ENCODE data around the gene CNOT3. TPM values are rescaled to one million over a fixed set of nuclear protein-coding genes. Genes with fewer than 3 reads are reported as not detected.
"Not testable (repeated sequence)": the region's sequence is repeated elsewhere in the genome, so short reads cannot be mapped to it uniquely, and the experiment has no call there.

Gene CNOT3
- total and polyA plus RNA-seq, 2 donors = 11.6 to 35.8 TPM

DNA sequence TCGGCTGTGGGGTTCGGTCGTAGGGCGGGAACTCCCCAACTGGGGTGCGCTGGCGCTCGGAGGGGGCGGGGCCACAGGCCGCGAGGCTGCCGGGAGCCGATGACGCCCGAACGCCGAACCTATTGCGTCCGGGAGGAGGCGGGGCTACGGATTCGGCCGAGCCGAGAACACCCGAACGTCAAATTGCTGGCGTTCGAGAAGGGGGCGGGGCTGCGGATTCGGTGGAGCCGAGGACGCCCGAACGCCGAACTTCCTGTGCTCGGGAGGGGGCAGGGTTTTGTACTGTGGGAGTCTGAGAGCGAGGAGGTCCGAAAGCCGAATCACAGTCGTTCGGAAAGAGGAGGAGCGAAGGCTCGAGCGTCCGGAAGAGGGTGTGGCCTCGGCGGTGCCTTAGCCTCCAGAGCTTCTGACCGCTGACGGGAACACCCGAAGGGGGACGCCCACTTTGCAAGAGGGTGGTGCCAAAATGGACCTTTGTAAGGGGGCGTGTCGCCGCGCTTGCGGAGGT, 53.0 kb downstream of the CNOT3 start:
- Histone ChIP-seq H3K4me3 (ENCODE audit: low read depth, low read length) (peak overlapping the region; percentile 62), H3K4me1 (ENCODE audit: insufficient read depth) (no peaks in the 10 kb centered on the region), H3K27ac (ENCODE audit: low read depth) (peak overlapping the region; percentile 92), H3K36me3 (ENCODE audit: insufficient read depth) (no peaks in the 10 kb centered on the region)
- DNase-seq (ENCODE audit: extremely low spot score) = peak; percentile 100
- under 1% methylated on average over 56 of the region's 56 CpGs for WGBS

DNA sequence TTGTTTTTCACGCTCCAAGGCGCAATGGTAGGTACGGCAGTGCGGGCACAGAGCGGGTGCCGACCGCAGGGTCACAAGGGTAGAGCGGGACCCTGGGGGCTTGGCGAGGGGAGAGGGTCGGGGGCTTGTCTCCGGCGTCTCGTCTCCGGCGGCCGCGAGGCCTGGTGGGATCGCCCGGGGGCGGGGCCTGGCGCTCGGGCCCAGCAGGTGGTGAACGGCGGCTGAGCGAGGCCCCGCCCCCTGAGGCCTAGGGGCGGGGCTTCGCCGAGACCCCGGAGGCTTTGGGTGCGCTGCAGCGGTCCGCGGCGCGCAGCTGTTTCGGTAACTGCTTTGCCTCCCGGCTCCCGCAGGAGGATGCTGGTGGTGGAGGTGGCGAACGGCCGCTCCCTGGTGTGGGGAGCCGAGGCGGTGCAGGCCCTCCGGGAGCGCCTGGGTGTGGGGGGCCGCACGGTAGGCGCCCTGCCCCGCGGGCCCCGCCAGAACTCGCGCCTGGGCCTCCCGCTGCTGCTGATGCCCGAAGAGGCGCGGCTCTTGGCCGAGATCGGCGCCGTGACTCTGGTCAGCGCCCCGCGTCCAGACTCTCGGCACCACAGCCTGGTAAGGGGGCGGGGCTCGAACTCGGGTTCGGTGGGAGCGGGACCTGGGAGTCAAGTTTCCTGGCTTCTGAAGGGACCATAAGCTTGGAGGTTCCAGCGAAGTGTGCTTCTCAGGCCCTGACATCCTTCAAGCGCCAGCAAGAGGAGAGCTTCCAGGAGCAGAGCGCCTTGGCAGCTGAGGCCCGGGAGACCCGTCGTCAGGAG, 53.6 kb downstream of the CNOT3 start, which contains the start of gene TSEN34:
TSS of gene TSEN34 (plus strand) at position 298 of the 800 bp plus-strand sequence. CDS start at position 355, 57 bp downstream.
- WGBS = under 1% methylated on average over 77 of the region's 77 CpGs
- H3K4me3 ChIP-seq (ENCODE audit: low read depth, low read length) = peak within 1 kb of the TSS; percentile 62
- no peak for DNase-seq (ENCODE audit: extremely low spot score)
- peak within 1 kb of the TSS; percentile 92 for H3K27ac ChIP-seq (ENCODE audit: low read depth)
- no peaks in the 10 kb centered on the region for H3K4me1 ChIP-seq (ENCODE audit: insufficient read depth)
- H3K36me3 ChIP-seq (ENCODE audit: insufficient read depth) = no peaks in the 10 kb centered on the region

DNA sequence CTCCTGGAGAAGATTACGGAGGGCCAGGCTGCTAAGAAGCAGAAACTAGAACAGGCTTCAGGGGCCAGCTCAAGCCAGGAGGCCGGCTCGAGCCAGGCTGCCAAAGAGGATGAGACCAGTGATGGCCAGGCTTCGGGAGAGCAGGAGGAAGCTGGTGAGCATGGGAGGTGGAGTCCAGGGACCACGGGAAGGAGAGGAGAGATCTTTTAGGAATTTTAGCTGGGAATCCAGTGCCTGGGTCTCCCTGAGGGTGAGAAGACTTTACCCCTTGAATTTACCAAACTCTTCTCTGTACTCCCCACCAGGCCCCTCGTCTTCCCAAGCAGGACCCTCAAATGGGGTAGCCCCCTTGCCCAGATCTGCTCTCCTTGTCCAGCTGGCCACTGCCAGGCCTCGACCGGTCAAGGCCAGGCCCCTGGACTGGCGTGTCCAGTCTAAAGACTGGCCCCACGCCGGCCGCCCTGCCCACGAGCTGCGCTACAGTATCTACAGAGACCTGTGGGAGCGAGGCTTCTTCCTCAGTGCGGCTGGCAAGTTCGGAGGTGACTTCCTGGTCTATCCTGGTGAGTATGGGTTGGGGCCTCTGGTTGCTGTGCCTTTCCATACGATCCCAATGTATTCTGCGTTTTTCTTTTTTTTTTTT, 54.4 kb downstream of the CNOT3 start:
- Histone ChIP-seq H3K27ac (ENCODE audit: low read depth) (peak overlapping the region; percentile 92), H3K4me1 (ENCODE audit: insufficient read depth) (no peaks in the 10 kb centered on the region), H3K4me3 (ENCODE audit: low read depth, low read length) (peak overlapping the region; percentile 62), H3K36me3 (ENCODE audit: insufficient read depth) (no peaks in the 10 kb centered on the region)
- DNase-seq (ENCODE audit: extremely low spot score) = no peak
- 58% methylated on average over 19 of the region's 19 CpGs for WGBS

DNA sequence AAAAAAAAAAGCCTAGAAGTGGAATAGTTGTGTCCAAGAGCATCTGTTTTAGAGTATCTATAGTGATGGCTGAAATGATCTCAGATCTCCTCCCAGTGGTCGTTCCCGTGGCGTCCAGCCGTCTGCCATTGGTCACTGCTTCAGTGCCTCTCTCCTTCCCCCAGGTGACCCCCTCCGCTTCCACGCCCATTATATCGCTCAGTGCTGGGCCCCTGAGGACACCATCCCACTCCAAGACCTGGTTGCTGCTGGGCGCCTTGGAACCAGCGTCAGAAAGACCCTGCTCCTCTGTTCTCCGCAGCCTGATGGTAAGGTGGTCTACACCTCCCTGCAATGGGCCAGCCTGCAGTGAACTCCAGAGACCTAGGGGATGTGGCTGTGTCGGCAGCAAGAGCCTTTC, 55.4 kb downstream of the CNOT3 start:
- 91% methylated on average over 11 of the region's 11 CpGs for WGBS
- no peak overlapping the region for H3K27ac ChIP-seq (ENCODE audit: low read depth)
- H3K4me3 ChIP-seq (ENCODE audit: low read depth, low read length) = no peak overlapping the region
- no peaks in the 10 kb centered on the region for H3K4me1 ChIP-seq (ENCODE audit: insufficient read depth)
- H3K36me3 ChIP-seq (ENCODE audit: insufficient read depth) = no peaks in the 10 kb centered on the region
- no peak for DNase-seq (ENCODE audit: extremely low spot score)

DNA sequence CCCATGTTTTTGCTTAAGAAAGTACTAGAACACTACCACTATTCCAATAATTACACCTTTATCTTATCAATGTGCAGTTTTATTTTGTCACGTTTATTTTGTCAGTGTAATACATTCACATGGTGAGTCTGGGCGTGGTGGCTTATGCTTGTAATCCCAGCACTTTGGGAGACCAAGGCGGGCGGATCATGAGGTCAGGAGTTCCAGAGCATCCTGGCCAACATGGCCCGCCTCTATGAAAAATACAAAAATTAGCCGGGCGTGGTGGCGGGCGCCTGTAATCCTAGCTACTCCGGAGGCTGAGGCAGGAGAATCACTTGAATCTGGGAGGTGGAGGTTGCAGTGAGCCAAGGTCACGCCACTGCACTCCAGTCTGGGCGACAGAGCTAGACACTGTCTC, 56.9 kb downstream of the CNOT3 start:
- H3K27ac ChIP-seq (ENCODE audit: low read depth); H3K36me3 ChIP-seq (ENCODE audit: insufficient read depth); DNase-seq (ENCODE audit: extremely low spot score); H3K4me1 ChIP-seq (ENCODE audit: insufficient read depth); H3K4me3 ChIP-seq (ENCODE audit: low read depth, low read length): not testable (repeated sequence)
- WGBS = 95% methylated on average over 12 of the region's 12 CpGs

DNA sequence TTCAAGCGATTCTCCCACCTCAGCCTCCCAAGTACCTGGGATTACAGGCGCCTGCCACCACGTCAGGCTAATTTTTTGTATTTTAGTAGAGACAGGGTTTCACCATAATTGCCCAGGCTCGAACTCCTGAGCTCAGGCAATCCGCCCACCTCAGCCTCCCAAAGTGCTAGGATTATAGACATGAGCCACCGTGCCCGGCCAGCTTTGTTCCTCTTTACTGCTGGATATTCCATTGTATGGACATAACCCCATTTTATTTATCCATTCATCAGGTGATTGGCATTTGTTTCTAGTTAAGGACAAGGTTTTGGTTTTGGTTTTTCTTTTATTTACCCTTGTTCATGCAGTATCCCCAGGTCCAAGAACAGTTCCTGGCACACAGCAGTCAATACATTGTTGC, 59.0 kb downstream of the CNOT3 start:
- H3K4me1 ChIP-seq (ENCODE audit: insufficient read depth) = no peaks in the 10 kb centered on the region
- H3K27ac ChIP-seq (ENCODE audit: low read depth) = no peak overlapping the region
- H3K36me3 ChIP-seq (ENCODE audit: insufficient read depth) = no peaks in the 10 kb centered on the region
- no peak for DNase-seq (ENCODE audit: extremely low spot score)
- 96% methylated on average over 7 of the region's 7 CpGs for whole genome bisulfite sequencing
- H3K4me3 ChIP-seq (ENCODE audit: low read depth, low read length) = no peak overlapping the region

DNA sequence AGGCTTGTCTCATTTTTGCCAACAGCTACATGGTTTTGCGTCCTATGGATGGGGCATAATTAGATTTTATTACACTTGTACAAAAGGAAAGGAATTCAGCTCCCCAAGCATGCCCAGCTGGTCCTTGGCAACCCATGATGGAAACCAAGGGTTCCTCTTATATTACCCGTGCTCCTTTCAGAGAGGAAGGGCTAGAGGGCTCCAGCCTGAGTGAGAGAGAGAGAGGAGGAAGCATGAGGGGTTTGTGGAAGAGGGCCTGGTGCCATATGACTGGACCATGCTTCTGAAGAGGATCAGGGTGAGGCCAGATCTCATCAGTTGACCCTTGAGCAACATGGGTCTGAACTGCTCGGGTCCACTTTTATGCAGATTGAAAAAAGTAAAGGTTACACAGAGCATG, 59.6 kb downstream of the CNOT3 start:
- no peak for DNase-seq (ENCODE audit: extremely low spot score)
- no peaks in the 10 kb centered on the region for H3K4me1 ChIP-seq (ENCODE audit: insufficient read depth)
- H3K4me3 ChIP-seq (ENCODE audit: low read depth, low read length) = no peak overlapping the region
- 84% methylated on average over 3 of the region's 3 CpGs for WGBS
- no peak overlapping the region for H3K27ac ChIP-seq (ENCODE audit: low read depth)
- no peaks in the 10 kb centered on the region for H3K36me3 ChIP-seq (ENCODE audit: insufficient read depth)

DNA sequence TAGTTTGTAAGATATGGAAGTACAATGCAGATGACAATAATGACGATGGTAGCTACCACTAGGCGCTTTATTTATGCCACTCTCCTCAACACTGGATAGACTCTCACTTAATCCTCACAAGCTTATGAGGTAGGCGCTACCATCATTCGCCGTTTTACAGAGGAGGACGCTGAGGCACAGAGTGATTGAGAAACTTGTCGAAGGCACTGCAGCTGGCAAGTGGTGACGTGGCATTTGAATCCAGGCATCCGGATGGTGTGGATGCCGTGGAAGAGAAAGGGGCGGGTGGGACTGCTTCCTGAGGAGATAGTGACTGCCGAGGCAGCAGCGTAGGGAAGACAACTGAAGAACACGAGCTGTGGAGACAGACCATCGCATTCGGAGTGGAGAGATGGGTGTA, 61.8 kb downstream of the CNOT3 start:
- Histone ChIP-seq H3K4me3 (ENCODE audit: low read depth, low read length) (no peak overlapping the region), H3K4me1 (ENCODE audit: insufficient read depth) (no peaks in the 10 kb centered on the region), H3K36me3 (ENCODE audit: insufficient read depth) (no peaks in the 10 kb centered on the region), H3K27ac (ENCODE audit: low read depth) (no peak overlapping the region)
- DNase-seq (ENCODE audit: extremely low spot score) = no peak
- 90% methylated on average over 16 of the region's 16 CpGs for WGBS

DNA sequence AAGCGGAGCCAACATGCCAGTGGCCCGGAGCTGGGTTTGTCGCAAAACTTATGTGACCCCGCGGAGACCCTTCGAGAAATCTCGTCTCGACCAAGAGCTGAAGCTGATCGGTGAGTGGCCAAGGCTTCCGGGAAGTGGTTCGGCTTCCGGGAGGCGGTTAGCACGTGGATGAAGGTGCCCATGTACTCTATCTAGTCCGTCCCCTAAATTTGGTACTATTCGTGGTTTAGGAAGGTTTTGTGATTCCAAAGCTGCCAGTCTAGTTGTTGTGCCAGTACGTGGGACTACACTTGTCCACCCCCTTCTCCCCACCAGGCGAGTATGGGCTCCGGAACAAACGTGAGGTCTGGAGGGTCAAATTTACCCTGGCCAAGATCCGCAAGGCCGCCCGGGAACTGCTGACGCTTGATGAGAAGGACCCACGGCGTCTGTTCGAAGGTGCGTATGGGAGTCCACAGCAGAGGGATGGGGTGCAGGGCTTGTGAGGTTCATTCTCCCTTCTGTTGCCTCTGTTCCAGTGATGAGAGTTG, 63.7 kb downstream of the CNOT3 start:
- 3% methylated on average over 28 of the region's 28 CpGs for WGBS
- peak overlapping the region; percentile 84 for H3K27ac ChIP-seq (ENCODE audit: low read depth)
- DNase-seq (ENCODE audit: extremely low spot score) = no peak
- H3K4me1 ChIP-seq (ENCODE audit: insufficient read depth) = no peaks in the 10 kb centered on the region
- H3K36me3 ChIP-seq (ENCODE audit: insufficient read depth) = no peaks in the 10 kb centered on the region
- H3K4me3 ChIP-seq (ENCODE audit: low read depth, low read length) = peak overlapping the region; percentile 65

DNA sequence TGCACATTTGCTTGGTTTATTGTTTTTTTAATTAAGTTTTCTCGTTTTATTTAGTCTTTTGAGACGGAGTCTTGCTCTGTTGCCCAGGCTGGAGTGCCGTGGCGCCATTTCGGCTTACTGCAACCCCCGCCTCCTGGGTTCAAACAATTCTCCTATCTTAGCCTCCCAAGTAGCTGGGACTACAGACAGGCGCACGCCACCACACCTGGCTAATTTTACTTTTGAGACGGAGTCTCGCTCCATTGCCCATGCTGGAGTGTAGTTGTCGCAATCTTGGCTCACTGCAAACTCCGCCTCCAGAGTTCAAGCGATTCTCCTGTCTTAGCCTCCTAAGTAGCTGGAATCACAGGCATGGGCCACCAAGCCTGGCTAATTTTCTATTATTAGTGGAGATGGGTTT, 64.4 kb downstream of the CNOT3 start:
- peaks cover 2% of the 10 kb centered on the region for H3K36me3 ChIP-seq (ENCODE audit: insufficient read depth)
- 73% methylated on average over 13 of the region's 13 CpGs for WGBS
- H3K4me3 ChIP-seq (ENCODE audit: low read depth, low read length) = peak overlapping the region; percentile 65
- DNase-seq (ENCODE audit: extremely low spot score) = no peak
- H3K27ac ChIP-seq (ENCODE audit: low read depth) = no peak overlapping the region
- H3K4me1 ChIP-seq (ENCODE audit: insufficient read depth) = no peaks in the 10 kb centered on the region

DNA sequence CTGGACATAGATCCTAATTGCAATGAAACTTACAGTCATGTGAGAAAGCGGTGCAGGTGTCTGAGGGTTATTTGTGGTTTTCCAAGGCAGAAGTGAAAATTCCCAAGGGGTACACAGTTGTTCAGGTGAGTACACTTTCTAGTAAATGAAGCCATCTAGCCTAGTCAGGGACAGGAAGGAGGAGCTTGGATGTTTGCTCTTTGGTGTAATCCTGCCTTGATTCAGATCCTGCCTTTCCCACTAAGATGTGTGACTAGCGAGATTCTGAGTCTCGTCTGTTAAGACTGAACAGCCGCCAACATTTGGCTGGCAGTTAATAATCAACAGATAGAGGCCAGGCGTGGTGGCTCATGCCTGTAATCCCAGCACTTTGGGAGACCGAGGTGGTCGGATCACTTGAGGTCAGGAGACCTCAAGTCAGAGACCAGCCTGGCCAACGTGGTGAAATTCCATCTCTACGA, 65.6 kb downstream of the CNOT3 start:
- H3K36me3 ChIP-seq (ENCODE audit: insufficient read depth) = peaks cover 5% of the 10 kb centered on the region
- H3K4me1 ChIP-seq (ENCODE audit: insufficient read depth) = no peaks in the 10 kb centered on the region
- no peak overlapping the region for H3K4me3 ChIP-seq (ENCODE audit: low read depth, low read length)
- 40% methylated on average over 9 of the region's 9 CpGs for WGBS
- no peak for DNase-seq (ENCODE audit: extremely low spot score)
- H3K27ac ChIP-seq (ENCODE audit: low read depth) = no peak overlapping the region

DNA sequence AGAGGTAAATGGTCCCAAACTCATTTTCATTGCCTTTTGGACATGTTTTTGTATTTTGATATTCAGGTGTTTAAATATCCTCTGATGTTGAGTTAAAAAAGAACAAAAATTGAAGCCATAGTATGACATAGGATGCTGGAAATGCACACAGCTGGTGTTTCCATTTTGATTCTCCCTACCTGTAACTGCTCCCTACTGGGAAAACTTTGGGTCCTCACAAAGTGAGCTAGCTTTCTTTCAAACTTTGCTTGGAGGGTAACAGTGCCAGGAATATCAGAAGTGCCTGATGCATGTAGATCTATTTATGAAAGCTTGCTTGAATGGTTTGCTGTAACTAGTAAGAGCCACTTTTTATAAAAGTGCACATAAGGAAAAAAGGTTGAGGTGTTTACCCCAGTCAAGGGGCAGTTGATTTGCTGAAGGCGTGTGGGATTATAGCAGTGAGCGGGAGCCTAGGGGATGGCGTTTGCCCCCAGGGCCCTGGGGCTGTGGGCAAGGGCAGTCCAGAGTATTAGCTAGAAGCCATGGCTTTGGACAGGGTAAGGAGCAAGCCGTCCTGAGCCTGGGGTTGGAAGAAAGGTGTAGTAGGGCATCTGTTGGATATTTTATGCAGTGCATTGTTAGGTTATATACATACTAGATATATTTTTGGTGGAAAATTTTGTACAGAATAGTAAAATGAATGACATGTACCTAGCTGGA, 67.4 kb downstream of the CNOT3 start:
- Histone ChIP-seq H3K27ac (ENCODE audit: low read depth) (no peak overlapping the region), H3K36me3 (ENCODE audit: insufficient read depth) (peaks cover 5% of the 10 kb centered on the region), H3K4me1 (ENCODE audit: insufficient read depth) (peaks cover 2% of the 10 kb centered on the region), H3K4me3 (ENCODE audit: low read depth, low read length) (no peak overlapping the region)
- WGBS = 80% methylated on average over 4 of the region's 4 CpGs
- no peak for DNase-seq (ENCODE audit: extremely low spot score)

Data from urinary bladder (tissue), 4 donors.